ENCODE results near the gene CBX6. TPM values are rescaled to one million over a fixed set of nuclear protein-coding genes. Genes with fewer than 3 reads are reported as not detected.

The CBX6 gene
- total and polyA plus RNA-seq, 2 of the 8 experiments (the other 6 are each of a cell fraction or from before 2014, with no cell fraction given): 10.6 to 27.5 TPM

DNA sequence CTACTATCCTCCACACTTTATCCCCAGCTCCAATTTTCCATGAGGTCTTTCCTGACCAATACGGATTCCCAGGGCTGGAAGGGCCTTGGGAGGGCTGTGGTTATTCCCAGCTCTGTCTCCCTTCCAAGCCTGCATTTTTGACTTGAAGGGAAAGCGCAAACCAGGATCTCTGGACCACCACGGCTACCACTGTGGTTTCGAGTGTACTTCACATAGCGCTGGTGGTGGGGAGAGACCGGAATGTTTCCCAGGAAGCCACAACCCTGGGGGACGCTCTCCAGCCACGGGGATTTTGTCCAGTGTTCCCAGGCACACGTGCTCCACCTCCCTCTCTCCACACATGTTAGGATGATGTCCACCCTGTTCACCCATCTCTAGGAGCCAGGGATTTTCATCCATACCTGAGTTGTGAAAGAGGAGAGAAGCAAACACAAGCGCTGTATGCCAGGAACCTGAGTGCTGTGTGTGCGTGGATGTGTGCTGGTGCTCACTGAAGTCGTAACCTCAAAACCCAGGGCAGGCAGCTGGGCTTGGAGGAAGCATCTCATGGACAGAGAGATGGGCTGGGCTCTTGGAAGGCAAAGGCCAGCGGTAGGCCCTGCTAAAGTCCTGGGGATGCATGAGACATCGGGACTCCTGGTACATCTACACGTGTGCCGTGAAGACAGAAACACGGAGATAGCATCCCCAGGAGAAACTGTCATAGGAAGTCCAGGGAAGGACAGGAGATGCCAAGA, 26.8 kb downstream of the CBX6 start (continued):
- TF ChIP-seq POU5F1 (IDR thresholded peaks at IDR 0.05; ENCODE audit: low read depth, low read length): no peak
- TF ChIP-seq YY1 (IDR thresholded peaks at IDR 0.05; ENCODE audit: low read depth, low read length): no peak
- no peak for TF ChIP-seq RNF2 (IDR thresholded peaks at IDR 0.05; ENCODE audit: borderline replicate concordance, low read depth, low read length, missing control alignments, poor library complexity, severe bottlenecking)
- no peak for TF ChIP-seq BCL11A (IDR thresholded peaks at IDR 0.05; ENCODE audit: low read depth in 2 of 2, low read length in 2 of 2)
- no peak for TF ChIP-seq TAF1 (IDR thresholded peaks at IDR 0.05; ENCODE audit: low read depth, low read length)
- TF ChIP-seq KDM5A (IDR thresholded peaks at IDR 0.05; ENCODE audit: low read length): no peak
- no peak for TF ChIP-seq KDM4A (IDR thresholded peaks at IDR 0.05; ENCODE audit: low read depth, low read length, severe bottlenecking)
- TF ChIP-seq NRF1 (IDR thresholded peaks at IDR 0.05; ENCODE audit: low read depth, low read length): no peak
- no peak for TF ChIP-seq BRCA1 (IDR thresholded peaks at IDR 0.05; ENCODE audit: low read depth, low read length)
- no peak for TF ChIP-seq TBP (IDR thresholded peaks at IDR 0.05; ENCODE audit: low read depth, low read length)
